Measurements from ENCODE around the gene ICAM5. TPM values are rescaled to one million over a fixed set of nuclear protein-coding genes. Genes with fewer than 3 reads are reported as not detected.
A peak's percentile ranks its signal among the peaks of the same experiment; 100 is the strongest.

The ICAM5 gene
- total and polyA plus RNA-seq, 9 of the 15 experiments (the other 6 are each of a cell fraction or from before 2014, with no cell fraction given) = 0.10 to 114 (median 13.7) TPM

DNA sequence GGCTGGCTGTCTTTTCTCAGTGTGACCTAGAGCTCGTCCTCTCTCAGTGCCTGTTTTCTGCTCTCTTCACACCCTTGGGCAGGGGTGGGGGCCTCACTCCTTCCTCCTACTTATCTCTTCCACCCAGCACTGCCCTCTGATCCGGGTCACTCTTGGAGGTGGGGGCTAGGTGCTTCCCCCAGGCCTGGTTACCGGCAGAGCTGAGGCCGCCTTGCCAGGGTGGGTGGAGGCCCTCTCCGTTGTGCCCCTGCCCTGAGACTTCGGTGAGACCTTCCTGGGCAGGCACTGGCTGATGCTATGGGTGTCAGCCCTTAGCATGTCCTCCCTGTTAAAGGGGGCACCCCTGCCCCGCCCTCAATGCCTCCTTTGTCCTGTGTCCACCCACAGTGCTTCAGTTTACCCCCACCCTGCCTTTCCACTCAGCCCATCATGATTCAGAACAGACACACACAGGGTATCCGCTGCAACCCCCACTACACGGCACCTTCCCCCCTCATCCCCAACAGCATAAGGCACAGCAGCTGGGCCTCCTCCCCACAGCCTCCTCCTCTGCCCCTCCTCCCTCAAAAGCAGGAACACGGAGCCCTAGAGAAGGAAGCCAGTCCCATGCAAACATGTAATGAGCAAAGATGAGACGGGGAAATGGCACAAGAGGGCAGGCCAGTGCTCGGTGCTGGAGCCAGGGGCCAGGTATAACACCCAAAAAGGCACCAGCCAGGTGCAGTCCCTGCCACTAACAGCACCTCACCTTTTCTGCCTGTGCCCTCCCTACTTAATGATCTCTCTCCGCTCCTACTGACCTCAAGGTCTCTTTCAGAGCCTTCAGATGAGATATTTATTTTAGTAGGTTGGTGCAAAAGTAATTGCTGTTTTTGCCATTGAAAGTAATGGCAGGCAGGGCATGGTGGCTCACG, 10.1 kb downstream of the ICAM5 start (continued):
- TF ChIP-seq ATF3 (IDR thresholded peaks at IDR 0.05) (no peak; the same call in 1 of the 2 replicates), ATF3 (CRISPR knock-in tag; conservative IDR thresholded peaks at IDR 0.05) (no peak), MCM3 (IDR thresholded peaks at IDR 0.05) (no peak), THRB (CRISPR knock-in tag; conservative IDR thresholded peaks at IDR 0.05) (peak; percentile 92), ZNF551 (CRISPR knock-in tag; IDR thresholded peaks at IDR 0.05) (no peak), RBM17 (IDR thresholded peaks at IDR 0.05; ENCODE audit: borderline replicate concordance, low read depth, low read length) (no peak), BCL6 (CRISPR knock-in tag; IDR thresholded peaks at IDR 0.05) (no peak), NFE2 (IDR thresholded peaks at IDR 0.05; ENCODE audit: low read depth) (no peak), DIDO1 (tag; IDR thresholded peaks at IDR 0.05; ENCODE audit: low read depth) (no peak), PTRF (tag; IDR thresholded peaks at IDR 0.05) (no peak), ELF4 (CRISPR knock-in tag; IDR thresholded peaks at IDR 0.05) (peak; percentile 85; the same call in 1 of the 2 replicates)
- TF ChIP-seq, protein P1, sequence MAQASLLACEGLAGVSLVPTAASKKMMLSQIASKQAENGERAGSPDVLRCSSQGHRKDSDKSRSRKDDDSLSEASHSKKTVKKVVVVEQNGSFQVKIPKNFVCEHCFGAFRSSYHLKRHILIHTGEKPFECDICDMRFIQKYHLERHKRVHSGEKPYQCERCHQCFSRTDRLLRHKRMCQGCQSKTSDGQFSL (CRISPR knock-in tag; IDR thresholded peaks at IDR 0.05) = peak; percentile 92
- TF ChIP-seq, protein P1 (tag; IDR thresholded peaks at IDR 0.05) = 0 out of 4 replicates have a peak, but pooled peaks of 1 of the 2 experiments have one; percentile 54
- TF ChIP-seq, protein P2, sequence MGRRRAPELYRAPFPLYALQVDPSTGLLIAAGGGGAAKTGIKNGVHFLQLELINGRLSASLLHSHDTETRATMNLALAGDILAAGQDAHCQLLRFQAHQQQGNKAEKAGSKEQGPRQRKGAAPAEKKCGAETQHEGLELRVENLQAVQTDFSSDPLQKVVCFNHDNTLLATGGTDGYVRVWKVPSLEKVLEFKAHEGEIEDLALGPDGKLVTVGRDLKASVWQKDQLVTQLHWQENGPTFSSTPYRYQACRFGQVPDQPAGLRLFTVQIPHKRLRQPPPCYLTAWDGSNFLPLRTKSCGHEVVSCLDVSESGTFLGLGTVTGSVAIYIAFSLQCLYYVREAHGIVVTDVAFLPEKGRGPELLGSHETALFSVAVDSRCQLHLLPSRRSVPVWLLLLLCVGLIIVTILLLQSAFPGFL (CRISPR knock-in tag; IDR thresholded peaks at IDR 0.05) = no peak
- TF ChIP-seq, protein P3, sequence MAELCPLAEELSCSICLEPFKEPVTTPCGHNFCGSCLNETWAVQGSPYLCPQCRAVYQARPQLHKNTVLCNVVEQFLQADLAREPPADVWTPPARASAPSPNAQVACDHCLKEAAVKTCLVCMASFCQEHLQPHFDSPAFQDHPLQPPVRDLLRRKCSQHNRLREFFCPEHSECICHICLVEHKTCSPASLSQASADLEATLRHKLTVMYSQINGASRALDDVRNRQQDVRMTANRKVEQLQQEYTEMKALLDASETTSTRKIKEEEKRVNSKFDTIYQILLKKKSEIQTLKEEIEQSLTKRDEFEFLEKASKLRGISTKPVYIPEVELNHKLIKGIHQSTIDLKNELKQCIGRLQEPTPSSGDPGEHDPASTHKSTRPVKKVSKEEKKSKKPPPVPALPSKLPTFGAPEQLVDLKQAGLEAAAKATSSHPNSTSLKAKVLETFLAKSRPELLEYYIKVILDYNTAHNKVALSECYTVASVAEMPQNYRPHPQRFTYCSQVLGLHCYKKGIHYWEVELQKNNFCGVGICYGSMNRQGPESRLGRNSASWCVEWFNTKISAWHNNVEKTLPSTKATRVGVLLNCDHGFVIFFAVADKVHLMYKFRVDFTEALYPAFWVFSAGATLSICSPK (IDR thresholded peaks at IDR 0.05; ENCODE audit: borderline replicate concordance) = no peak
- TF ChIP-seq, protein P4, sequence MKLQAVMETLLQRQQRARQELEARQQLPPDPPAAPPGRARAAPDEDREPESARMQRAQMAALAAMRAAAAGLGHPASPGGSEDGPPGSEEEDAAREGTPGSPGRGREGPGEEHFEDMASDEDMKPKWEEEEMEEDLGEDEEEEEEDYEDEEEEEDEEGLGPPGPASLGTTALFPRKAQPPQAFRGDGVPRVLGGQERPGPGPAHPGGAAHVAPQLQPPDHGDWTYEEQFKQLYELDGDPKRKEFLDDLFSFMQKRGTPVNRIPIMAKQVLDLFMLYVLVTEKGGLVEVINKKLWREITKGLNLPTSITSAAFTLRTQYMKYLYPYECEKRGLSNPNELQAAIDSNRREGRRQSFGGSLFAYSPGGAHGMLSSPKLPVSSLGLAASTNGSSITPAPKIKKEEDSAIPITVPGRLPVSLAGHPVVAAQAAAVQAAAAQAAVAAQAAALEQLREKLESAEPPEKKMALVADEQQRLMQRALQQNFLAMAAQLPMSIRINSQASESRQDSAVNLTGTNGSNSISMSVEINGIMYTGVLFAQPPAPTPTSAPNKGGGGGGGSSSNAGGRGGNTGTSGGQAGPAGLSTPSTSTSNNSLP (IDR thresholded peaks at IDR 0.05; ENCODE audit: borderline replicate concordance, low read depth, low read length) = 0 out of 2 replicates have a peak, but pooled peaks have one; percentile 9
- TF ChIP-seq, protein P5, sequence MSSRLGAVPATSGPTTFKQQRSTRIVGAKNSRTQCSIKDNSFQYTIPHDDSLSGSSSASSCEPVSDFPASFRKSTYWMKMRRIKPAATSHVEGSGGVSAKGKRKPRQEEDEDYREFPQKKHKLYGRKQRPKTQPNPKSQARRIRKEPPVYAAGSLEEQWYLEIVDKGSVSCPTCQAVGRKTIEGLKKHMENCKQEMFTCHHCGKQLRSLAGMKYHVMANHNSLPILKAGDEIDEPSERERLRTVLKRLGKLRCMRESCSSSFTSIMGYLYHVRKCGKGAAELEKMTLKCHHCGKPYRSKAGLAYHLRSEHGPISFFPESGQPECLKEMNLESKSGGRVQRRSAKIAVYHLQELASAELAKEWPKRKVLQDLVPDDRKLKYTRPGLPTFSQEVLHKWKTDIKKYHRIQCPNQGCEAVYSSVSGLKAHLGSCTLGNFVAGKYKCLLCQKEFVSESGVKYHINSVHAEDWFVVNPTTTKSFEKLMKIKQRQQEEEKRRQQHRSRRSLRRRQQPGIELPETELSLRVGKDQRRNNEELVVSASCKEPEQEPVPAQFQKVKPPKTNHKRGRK (tag; IDR thresholded peaks at IDR 0.05) = no peak

All from K562 (cell line).